ENCODE results near the gene NFASC. TPM values are rescaled to one million over a fixed set of nuclear protein-coding genes. Genes with fewer than 3 reads are reported as not detected.

NFASC gene
- total and polyA plus RNA-seq, 4 donors, result 0.23 to 5.4 (median 1.9) TPM

GRCh38 chr1:205026181-205026580 is 155.5 kb downstream of the NFASC start (continued):
- TF ChIP-seq CTCF (IDR thresholded peaks at IDR 0.05; ENCODE audit: low read depth, low read length, missing input control), result no peak
- TF ChIP-seq ZBTB33 (IDR thresholded peaks at IDR 0.05), result no peak
- no peak for TF ChIP-seq FOXA1 (IDR thresholded peaks at IDR 0.05)
- no peak for TF ChIP-seq SP1 (IDR thresholded peaks at IDR 0.05)
- TF ChIP-seq RAD21 (IDR thresholded peaks at IDR 0.05), result no peak

GRCh38 chr1:205028390-205028789 is 157.7 kb downstream of the NFASC start:
- no peak for DNase-seq (ENCODE audit: low spot score)
- Histone ChIP-seq H3K4me3 (ENCODE audit: low read depth in 1 of 3, low read length in 3 of 3) (no peak overlapping the region), H3K9me3 (ENCODE audit: control insufficient read depth in 4 of 4, low read length in 3 of 4) (no peaks in the 10 kb centered on the region), H3K9ac (ENCODE audit: low read depth in 1 of 2, low read length in 2 of 2) (no peak overlapping the region), H3K4me1 (ENCODE audit: control insufficient read depth in 4 of 4, insufficient read depth in 4 of 4, low read length in 3 of 4) (no peaks in the 10 kb centered on the region), H3K27ac (ENCODE audit: low read depth in 1 of 2, low read length in 2 of 2) (no peak overlapping the region), H3K36me3 (ENCODE audit: control insufficient read depth in 4 of 4, insufficient read depth in 3 of 4, low read depth in 1 of 4, low read length in 3 of 4) (no peaks in the 10 kb centered on the region), H3K27me3 (ENCODE audit: control insufficient read depth in 4 of 4, insufficient read depth in 4 of 4, low read length in 3 of 4) (no peaks in the 10 kb centered on the region)
- 84% methylated on average over 7 of the region's 7 CpGs for WGBS
- no peak for TF ChIP-seq FOXA1 (IDR thresholded peaks at IDR 0.05)
- TF ChIP-seq NR2F2 (IDR thresholded peaks at IDR 0.05), result no peak
- TF ChIP-seq EGR1 (IDR thresholded peaks at IDR 0.05; ENCODE audit: low read depth in 2 of 2), result no peak
- no peak for TF ChIP-seq ATF3 (IDR thresholded peaks at IDR 0.05)
- TF ChIP-seq JUND (IDR thresholded peaks at IDR 0.05), result no peak
- TF ChIP-seq REST (IDR thresholded peaks at IDR 0.05), result no peak
- TF ChIP-seq RXRA (IDR thresholded peaks at IDR 0.05), result no peak
- no peak for TF ChIP-seq TAF1 (conservative IDR thresholded peaks at IDR 0.05)
- no peak for TF ChIP-seq GABPA (IDR thresholded peaks at IDR 0.05 in 1 of 2, conservative IDR thresholded peaks at IDR 0.05 in 1 of 2)
- no peak for TF ChIP-seq FOXA2 (IDR thresholded peaks at IDR 0.05)
- TF ChIP-seq MAX (IDR thresholded peaks at IDR 0.05), result no peak
- no peak for TF ChIP-seq YY1 (IDR thresholded peaks at IDR 0.05)
- TF ChIP-seq RAD21 (IDR thresholded peaks at IDR 0.05), result no peak
- TF ChIP-seq HNF4A (conservative IDR thresholded peaks at IDR 0.05), result no peak
- TF ChIP-seq CTCF (IDR thresholded peaks at IDR 0.05; ENCODE audit: low read depth, low read length, missing input control), result no peak
- no peak for TF ChIP-seq HNF4G (IDR thresholded peaks at IDR 0.05)
- TF ChIP-seq ZBTB33 (IDR thresholded peaks at IDR 0.05), result no peak
- no peak for TF ChIP-seq SP1 (IDR thresholded peaks at IDR 0.05)
